Measurements from ENCODE around the gene UROC1.

UROC1 gene

GRCh38 chr3:126459111-126459762 is 58.3 kb downstream of the UROC1 start:
- DNase-seq: no peak

- no peak for DNase-seq
Measured at GRCh38 chr3:126456766-126457388, 60.7 kb downstream of the UROC1 start.

- DNase-seq: no peak
Measured at GRCh38 chr3:126456211-126456610, 61.4 kb downstream of the UROC1 start.

- DNase-seq: no peak
Measured at GRCh38 chr3:126454437-126455198, 63.0 kb downstream of the UROC1 start.

DNA sequence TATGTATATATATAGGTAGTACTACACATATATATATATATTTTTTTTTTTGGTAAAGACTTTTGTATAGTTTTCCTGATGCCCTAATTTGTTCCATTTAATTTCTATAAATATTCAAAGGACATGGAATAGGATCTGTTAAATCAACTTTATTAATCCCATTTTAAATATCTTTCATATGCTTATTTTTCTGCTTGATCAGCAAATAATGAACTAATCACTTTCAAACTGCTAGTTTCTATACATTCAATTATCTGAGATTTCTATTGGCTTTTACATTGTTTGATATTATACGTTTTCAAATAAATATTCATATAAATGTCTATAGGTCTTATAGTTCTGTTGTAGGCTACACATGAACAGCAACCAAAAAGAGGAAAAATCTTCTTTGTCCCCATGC is 63.5 kb downstream of the UROC1 start:
- DNase-seq: no peak

DNA sequence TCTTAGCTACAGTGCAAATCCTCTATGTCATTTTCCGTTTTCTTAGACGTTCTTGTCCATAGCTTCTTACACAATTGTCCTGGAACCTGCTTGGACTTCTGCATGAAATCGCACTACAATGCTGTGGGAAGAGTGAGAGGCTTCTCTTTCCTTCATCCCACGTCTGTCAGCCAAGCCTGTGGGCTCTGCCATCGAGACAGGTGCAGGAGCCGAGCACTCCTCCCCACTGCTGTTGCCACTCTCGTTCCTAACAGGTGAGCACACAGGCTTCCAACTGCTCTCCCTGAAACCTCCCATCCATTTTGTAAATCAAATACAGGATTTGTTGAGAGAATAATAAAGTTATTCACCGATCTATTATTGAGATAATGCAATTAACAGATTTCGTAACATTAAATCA is 65.4 kb downstream of the UROC1 start:
- DNase-seq: no peak

DNA sequence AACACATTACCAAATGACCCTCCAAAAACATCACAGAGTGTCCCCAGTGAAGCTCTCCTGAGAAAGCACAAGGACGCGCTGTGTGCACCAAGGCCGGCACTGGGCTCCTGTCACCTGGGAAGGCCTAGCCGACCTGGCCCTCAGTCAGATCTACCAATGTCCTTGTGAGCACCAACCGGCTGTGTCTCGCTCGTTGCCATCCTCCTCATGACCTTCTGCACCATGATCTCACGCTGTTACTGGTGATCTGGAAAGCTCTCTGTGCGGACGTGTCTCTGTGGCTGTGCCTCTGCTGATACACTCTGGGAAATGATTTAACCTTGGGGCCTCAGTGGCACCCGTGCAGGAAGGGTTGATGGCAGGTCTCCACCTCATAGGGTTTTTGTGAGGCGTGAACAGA is 66.1 kb downstream of the UROC1 start:
- no peak for DNase-seq

- DNase-seq: no peak
Measured at GRCh38 chr3:126450744-126451143, 66.8 kb downstream of the UROC1 start.

DNA sequence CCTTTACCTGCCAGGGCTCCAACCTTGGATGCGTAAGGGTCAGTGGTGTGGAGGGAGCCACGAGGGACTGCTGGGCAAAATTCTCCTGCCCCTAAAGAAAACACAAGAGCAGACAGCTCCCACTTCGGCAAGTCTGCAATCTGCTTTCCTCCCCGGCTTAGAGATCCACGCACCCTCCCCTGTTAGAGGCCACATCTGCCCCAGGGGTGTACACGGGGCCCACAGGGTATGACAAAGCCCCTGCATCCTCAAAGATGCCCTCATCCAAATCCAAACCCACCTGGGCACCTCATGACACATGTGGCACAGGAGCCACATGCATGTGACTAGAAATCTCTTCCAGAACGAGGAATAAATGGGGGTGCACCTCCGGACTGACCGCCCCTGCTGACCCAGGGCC is 67.4 kb downstream of the UROC1 start:
- DNase-seq: no peak

DNA sequence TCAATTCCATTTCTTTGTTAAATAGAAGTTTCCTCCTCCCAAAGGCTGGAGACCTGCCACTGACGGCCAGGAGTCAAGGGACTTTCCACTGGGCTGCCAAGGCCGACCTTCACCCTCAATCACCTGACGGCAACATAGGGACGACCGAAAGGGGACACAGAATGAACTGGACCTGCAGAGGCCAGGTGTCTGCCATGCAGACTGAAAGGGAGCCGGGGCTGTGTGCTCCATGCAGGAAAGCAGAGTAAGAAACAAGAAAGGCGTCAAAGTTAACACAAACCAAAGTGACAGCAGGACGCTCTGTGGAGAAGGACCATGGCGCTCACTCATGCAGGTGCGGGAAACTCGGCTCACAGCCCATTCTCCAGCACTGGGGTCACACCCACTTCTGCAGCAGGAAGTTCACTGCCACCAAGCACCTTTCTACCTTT is 67.9 kb downstream of the UROC1 start:
- DNase-seq: no peak

- DNase-seq: no peak
Measured at GRCh38 chr3:126448893-126449180, 68.7 kb downstream of the UROC1 start.

DNA sequence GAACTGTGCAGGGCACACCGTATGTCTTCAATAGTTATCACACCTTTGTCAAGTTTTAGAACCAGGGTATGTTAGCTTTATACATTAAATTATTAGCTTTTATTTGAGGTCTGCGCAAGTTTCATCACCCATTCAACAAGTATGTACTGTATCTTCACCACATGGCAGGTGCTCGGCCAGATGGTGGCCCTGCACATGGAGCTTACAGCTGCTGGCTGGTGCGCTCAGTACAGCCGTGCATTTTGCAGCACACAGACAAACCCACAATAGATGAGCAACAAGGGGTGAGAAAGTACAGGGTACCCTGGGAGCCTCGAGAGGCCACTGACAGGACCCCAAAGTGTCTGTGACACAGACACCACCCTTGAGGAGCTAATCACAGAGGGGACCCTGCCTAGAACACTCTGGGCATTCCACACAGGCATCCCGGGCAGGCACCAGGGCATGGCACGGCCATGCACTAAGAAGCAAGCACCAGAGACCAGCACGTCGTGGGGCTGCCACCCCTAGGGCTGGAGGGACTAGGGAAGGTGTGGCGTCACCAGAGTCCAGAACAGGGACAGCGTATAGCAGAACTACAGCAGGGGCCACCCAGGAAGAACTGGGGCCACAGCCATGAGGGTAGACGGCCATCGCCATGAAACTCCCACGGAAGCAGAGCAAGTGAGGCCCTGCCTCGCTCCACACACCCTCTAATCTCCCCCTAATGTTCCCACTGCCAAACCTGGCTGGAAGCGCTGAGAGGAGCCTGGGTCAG is 69.3 kb downstream of the UROC1 start:
- DNase-seq: no peak

- no peak for DNase-seq
Measured at GRCh38 chr3:126447456-126448106, 70.0 kb downstream of the UROC1 start.

DNA sequence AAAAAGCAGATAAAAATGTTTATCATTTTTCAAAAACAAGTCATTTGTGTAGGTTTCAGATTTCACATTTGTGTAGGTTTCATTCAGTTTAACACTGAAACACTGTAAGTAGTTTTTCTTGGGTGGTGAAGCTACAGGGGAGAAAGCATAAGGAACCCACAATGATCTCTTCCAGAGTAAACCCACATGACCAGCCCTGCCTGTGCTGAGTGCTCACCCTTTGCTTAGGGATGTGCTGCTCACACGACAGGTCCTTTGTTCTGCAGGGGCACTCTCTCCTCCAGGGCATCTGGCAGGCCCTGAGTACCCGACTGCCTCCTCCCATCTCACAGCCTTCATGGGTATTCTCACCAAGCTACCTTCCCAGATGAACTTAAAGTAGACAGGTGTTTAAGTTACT is 70.8 kb downstream of the UROC1 start:
- DNase-seq: no peak

- DNase-seq: no peak
Measured at GRCh38 chr3:126446301-126446700, 71.3 kb downstream of the UROC1 start.

- DNase-seq: no peak
Measured at GRCh38 chr3:126445506-126445905, 72.1 kb downstream of the UROC1 start.

DNA sequence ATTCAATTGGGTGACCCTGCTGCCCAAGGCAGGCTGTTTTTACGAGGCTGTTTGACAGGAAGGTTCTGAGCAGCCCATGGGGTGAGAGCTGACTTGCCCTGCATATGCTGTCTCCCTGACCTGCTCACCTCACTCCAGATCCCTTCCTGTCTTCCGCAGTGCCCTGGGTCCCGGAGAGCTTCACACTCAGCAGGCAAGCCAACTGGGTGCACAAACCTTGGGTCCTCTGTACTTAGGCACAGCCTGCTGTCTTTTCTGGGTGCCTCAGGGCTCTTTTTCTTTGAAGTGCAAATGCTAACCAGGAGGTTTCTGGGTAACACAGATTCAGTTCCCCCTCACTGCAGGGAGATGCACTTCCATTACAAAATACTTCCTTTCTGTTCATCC is 74.7 kb downstream of the UROC1 start:
- DNase-seq: no peak

- DNase-seq: no peak
Measured at GRCh38 chr3:126442094-126442855, 75.3 kb downstream of the UROC1 start.

- no peak for DNase-seq
Measured at GRCh38 chr3:126441256-126441880, 76.2 kb downstream of the UROC1 start.

DNA sequence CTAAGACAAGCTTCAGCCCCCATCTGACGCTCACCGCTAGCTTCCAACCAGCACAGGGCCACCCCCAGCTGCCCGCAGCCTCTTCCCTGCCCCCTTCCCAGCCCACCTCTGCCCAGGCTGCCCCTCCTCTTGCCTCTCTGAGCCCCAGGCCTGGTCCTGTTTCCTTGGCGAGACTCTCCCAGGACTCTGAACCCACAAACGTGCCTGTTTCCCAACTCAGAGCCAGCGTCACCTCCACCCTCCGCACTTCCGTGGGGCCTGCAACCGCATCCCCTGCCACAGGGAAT is 76.9 kb downstream of the UROC1 start:
- no peak for DNase-seq

DNA sequence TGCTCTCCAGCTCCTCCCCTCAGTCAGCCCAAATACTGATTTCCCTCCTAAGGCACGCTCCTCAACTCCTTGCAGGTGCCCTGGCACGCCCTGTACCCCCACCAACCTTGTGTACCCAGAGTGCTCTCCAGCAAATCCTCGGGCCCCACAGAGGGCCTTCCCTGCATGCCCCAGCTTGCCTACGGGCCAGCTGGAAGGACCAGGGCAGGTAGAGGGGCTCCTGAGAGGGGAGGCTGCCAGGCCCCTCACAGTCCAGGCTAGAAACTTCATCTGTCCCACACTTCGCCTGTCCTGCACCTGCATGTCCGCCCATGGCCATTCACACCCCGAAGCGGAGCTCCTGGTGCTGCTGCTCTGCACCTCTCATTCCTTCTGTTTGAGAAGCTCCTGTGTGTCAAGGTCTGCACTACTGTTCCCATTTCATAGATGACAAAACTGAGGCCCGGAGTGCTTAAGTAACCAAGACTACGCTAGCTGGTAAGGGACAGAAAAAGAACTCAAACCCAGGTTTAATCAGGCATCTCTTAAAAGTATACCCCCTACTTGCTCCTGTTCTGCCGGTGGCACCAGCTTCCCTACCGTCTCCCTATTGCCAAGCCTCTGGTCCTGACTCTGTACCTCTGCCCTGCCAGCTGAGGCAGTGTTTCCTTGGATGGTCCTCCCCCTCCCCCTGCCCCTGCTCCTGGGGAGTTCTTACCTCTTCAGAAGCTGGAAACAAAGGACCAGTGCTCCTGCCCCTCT is 77.4 kb downstream of the UROC1 start:
- no peak for DNase-seq

Data from COR-L47 (cell line).